Astrocyte (in vitro differentiated cells and primary cell): ENCODE data around the gene DNAH2. TPM values are rescaled to one million over a fixed set of nuclear protein-coding genes. Genes with fewer than 3 reads are reported as not detected.

ENCODE experiments used
- DNase-seq: peaks from one replicate; pipeline ENCODE4 v3.0.0-alpha.2; 2010; ENCODE audit warnings: low read depth
- FAIRE-seq: peaks from 2 replicates; lab custom pipeline; 2011; peaks lifted over from hg19 to GRCh38; lab: Jason Lieb, UNC
- H2AFZ ChIP-seq: 2 replicates; pipeline ENCODE4 v1.6.0; 2012; ENCODE audit warnings: low read depth, low read length, inconsistent platforms
- H3K27ac ChIP-seq: 2 replicates; pipeline ENCODE4 v1.5.1; 2011; ENCODE audit warnings: low read depth, low read length, inconsistent platforms
- H3K27me3 ChIP-seq: 2 replicates; pipeline ENCODE4 v1.6.0; 2011; ENCODE audit warnings: low read length, inconsistent platforms; ENCODE audit not compliant: insufficient read depth
- H3K36me3 ChIP-seq: 2 replicates; pipeline ENCODE4 v1.5.1; 2011; ENCODE audit warnings: low read length, inconsistent platforms; ENCODE audit not compliant: insufficient read depth
- H3K4me1 ChIP-seq: 2 replicates; pipeline ENCODE4 v1.5.1; 2011; ENCODE audit warnings: low read length, inconsistent platforms; ENCODE audit not compliant: insufficient read depth
- H3K4me2 ChIP-seq: 2 replicates; pipeline ENCODE4 v1.6.0; 2012; ENCODE audit warnings: low read length, inconsistent platforms
- H3K4me3 ChIP-seq: 2 replicates; pipeline ENCODE4 v1.5.1; 2011; ENCODE audit warnings: low read depth, mild to moderate bottlenecking, low read length, inconsistent platforms; ENCODE audit not compliant: insufficient read depth
- H3K79me2 ChIP-seq: 2 replicates; pipeline ENCODE4 v1.6.0; 2012; ENCODE audit warnings: mild to moderate bottlenecking, low read length, inconsistent platforms; ENCODE audit not compliant: insufficient read depth
- H3K9ac ChIP-seq: 2 replicates; pipeline ENCODE4 v1.6.0; 2012; ENCODE audit warnings: mild to moderate bottlenecking, low read length, inconsistent platforms
- H3K9me3 ChIP-seq: 2 replicates; pipeline ENCODE4 v1.5.1; 2012; ENCODE audit warnings: low read depth, mild to moderate bottlenecking, low read length, inconsistent platforms; ENCODE audit not compliant: insufficient read depth
- H4K20me1 ChIP-seq: 2 replicates; pipeline ENCODE4 v1.6.0; 2012; ENCODE audit warnings: low read length, inconsistent platforms; ENCODE audit not compliant: insufficient read depth
- H3K27ac Mint-ChIP-seq: one replicate; pipeline ENCODE4 v1.8.0; 2021; ENCODE audit warnings: mild to moderate bottlenecking, mixed read lengths; ENCODE audit not compliant: unreplicated experiment
- H3K27me3 Mint-ChIP-seq: one replicate; pipeline ENCODE4 v1.8.0; 2021; ENCODE audit warnings: low read depth, mixed read lengths; ENCODE audit not compliant: unreplicated experiment
- H3K36me3 Mint-ChIP-seq: one replicate; pipeline ENCODE4 v1.8.0; 2021; ENCODE audit warnings: low read depth, mixed read lengths; ENCODE audit not compliant: unreplicated experiment
- H3K4me1 Mint-ChIP-seq: one replicate; pipeline ENCODE4 v1.8.0; 2021; ENCODE audit warnings: low read depth, mixed read lengths; ENCODE audit not compliant: unreplicated experiment
- H3K4me3 Mint-ChIP-seq: one replicate; pipeline ENCODE4 v1.8.0; 2021; ENCODE audit warnings: mild to moderate bottlenecking, moderate library complexity, mixed read lengths; ENCODE audit not compliant: unreplicated experiment
- H3K9me3 Mint-ChIP-seq: one replicate; pipeline ENCODE4 v1.8.0; 2021; ENCODE audit warnings: mild to moderate bottlenecking, mixed read lengths; ENCODE audit not compliant: unreplicated experiment
- CTCF ChIP-seq: IDR thresholded peaks from 2 replicates; pipeline ENCODE4 v1.5.1; 2011; ENCODE audit warnings: low read depth, mild to moderate bottlenecking, inconsistent platforms, low read length, moderate library complexity; ENCODE audit not compliant: insufficient read depth
- EZH2 ChIP-seq: IDR thresholded peaks from 2 replicates; pipeline ENCODE4 v1.6.1; 2012; ENCODE audit warnings: mild to moderate bottlenecking, low read length, inconsistent platforms; ENCODE audit not compliant: insufficient read depth
- total RNA-seq: library from RNA; stranded (reverse); gene quantifications from 2 replicates; pipeline ENCODE4 v1.2.1, GENCODE V29; 2021

The DNAH2 gene
- total RNA-seq, 1 donor from 2014 or later: 0.11 TPM

GRCh38 chr17:7822126-7822525 lies 104.6 kb downstream of the DNAH2 start:
- no peak overlapping the region for H3K27ac Mint-ChIP-seq
- H3K4me3 Mint-ChIP-seq: no peak overlapping the region
- no peak for FAIRE-seq
- H3K27me3 ChIP-seq: no peaks in the 10 kb centered on the region
- no peak overlapping the region for H2AFZ ChIP-seq
- H3K27me3 Mint-ChIP-seq: peaks cover 57% of the 10 kb centered on the region
- peaks cover 6% of the 10 kb centered on the region for H3K9me3 Mint-ChIP-seq
- DNase-seq: no peak
- no peaks in the 10 kb centered on the region for H3K36me3 ChIP-seq
- no peaks in the 10 kb centered on the region for H3K9me3 ChIP-seq
- H3K4me3 ChIP-seq: no peak overlapping the region
- no peak overlapping the region for H3K9ac ChIP-seq
- H3K4me1 ChIP-seq: no peaks in the 10 kb centered on the region
- no peaks in the 10 kb centered on the region for H3K36me3 Mint-ChIP-seq
- no peak for TF ChIP-seq CTCF
- TF ChIP-seq EZH2: no peak
- no peaks in the 10 kb centered on the region for H3K79me2 ChIP-seq
- H3K4me1 Mint-ChIP-seq: no peaks in the 10 kb centered on the region
- no peak overlapping the region for H3K4me2 ChIP-seq
- no peaks in the 10 kb centered on the region for H4K20me1 ChIP-seq
- H3K27ac ChIP-seq: no peak overlapping the region

DNA sequence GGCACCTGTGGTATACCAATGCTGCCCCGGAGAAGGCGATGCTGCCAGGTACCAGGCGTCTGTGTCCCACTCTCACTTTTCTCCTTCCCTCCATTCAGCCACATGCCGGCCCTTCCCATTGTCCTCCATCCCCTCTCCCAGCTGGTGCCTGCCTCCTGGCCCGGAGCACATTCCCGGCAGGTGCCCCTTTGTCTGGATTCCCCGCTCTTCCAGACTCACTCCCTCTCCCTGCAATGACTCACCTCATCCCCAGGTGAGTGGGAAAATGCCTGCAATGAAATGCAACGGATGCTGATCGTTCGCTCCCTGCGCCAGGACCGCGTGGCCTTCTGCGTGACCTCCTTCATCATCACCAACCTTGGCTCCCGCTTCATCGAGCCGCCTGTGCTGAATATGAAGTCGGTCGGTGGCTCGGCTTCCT lies 106.0 kb downstream of the DNAH2 start:
- Mint-ChIP-seq H3K4me3 (no peak overlapping the region), H3K4me1 (no peaks in the 10 kb centered on the region), H3K9me3 (peaks cover 6% of the 10 kb centered on the region), H3K27me3 (peaks cover 55% of the 10 kb centered on the region), H3K36me3 (no peaks in the 10 kb centered on the region), H3K27ac (no peak overlapping the region)
- Histone ChIP-seq H3K9me3 (no peaks in the 10 kb centered on the region), H3K36me3 (no peaks in the 10 kb centered on the region), H3K9ac (no peak overlapping the region), H3K4me2 (no peak overlapping the region), H3K27me3 (no peaks in the 10 kb centered on the region), H3K79me2 (no peaks in the 10 kb centered on the region), H3K4me3 (no peak overlapping the region), H3K27ac (no peak overlapping the region), H4K20me1 (no peaks in the 10 kb centered on the region), H2AFZ (no peak overlapping the region), H3K4me1 (no peaks in the 10 kb centered on the region)
- DNase-seq (no peak), FAIRE-seq (no peak)
- no peak for TF ChIP-seq CTCF
- no peak for TF ChIP-seq EZH2

DNA sequence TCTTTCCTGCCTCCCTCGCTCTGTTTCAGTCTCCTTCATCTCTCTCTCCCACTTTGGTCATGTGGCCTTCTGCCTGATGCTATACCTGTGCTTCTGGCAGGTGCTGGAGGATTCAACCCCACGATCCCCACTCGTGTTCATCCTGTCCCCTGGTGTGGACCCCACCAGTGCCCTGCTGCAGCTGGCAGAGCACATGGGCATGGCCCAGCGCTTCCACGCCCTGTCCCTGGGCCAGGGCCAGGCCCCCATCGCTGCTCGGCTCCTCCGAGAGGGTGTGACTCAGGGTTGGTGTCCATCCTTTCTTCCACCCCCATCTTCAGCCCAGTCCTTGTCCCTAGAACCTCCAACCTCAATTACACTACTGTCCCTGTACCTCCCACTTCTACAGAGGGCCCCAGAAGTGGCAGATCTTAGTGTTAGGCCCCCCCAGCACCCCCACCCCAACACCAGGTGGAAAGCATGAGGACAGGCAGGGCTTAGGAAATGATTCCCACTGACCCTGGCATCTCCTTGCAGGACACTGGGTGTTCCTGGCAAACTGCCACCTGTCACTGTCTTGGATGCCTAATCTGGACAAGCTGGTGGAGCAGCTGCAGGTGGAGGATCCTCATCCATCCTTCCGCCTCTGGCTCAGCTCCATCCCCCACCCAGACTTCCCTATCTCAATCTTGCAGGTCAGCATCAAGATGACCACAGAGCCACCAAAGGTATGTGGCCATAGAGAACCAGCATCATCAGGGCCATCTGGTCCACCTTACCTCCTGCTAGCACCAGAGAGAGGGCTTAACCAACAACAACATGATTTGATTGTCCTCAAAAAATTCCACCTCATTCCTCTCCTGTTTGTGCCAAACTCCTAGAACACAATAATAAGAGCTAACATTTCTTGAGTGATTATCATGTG lies 106.7 kb downstream of the DNAH2 start:
- peaks cover 6% of the 10 kb centered on the region for H3K9me3 Mint-ChIP-seq

More for the DNA sequence above, 106.7 kb downstream of the DNAH2 start:
- Mint-ChIP-seq H3K27ac (no peak overlapping the region), H3K4me1 (no peaks in the 10 kb centered on the region), H3K36me3 (no peaks in the 10 kb centered on the region), H3K4me3 (no peak overlapping the region), H3K27me3 (peaks cover 52% of the 10 kb centered on the region)
- DNase-seq: no peak
- no peaks in the 10 kb centered on the region for H3K27me3 ChIP-seq
- TF ChIP-seq CTCF (no peak), EZH2 (no peak)
- H3K36me3 ChIP-seq: no peaks in the 10 kb centered on the region
- no peaks in the 10 kb centered on the region for H4K20me1 ChIP-seq
- FAIRE-seq: no peak
- H2AFZ ChIP-seq: no peak overlapping the region
- H3K4me3 ChIP-seq: no peak overlapping the region
- H3K79me2 ChIP-seq: no peaks in the 10 kb centered on the region
- H3K9ac ChIP-seq: no peak overlapping the region
- no peaks in the 10 kb centered on the region for H3K9me3 ChIP-seq
- no peak overlapping the region for H3K27ac ChIP-seq
- H3K4me2 ChIP-seq: no peak overlapping the region
- H3K4me1 ChIP-seq: no peaks in the 10 kb centered on the region
